ENCODE measurements around the gene HOXD12. TPM values are rescaled to one million over a fixed set of nuclear protein-coding genes. Genes with fewer than 3 reads are reported as not detected.
A peak's percentile ranks its signal among the peaks of the same experiment; 100 is the strongest.

The HOXD12 gene
- total RNA-seq, 1 experiment from 2014 or later = not detected

GRCh38 chr2:176117162-176117822 lies 17.7 kb downstream of the HOXD12 start:
- peaks cover 82% of the 10 kb centered on the region for H3K27me3 Mint-ChIP-seq (ENCODE audit: unreplicated experiment)
- intact Hi-C loops (cut with micrococcal nuclease; ENCODE audit: unreplicated experiment) = no loop called here
- no peaks in the 10 kb centered on the region for H3K4me1 Mint-ChIP-seq (ENCODE audit: low read depth, unreplicated experiment)
- DNase-seq = no peak
- no peak for TF ChIP-seq CTCF (IDR thresholded peaks at IDR 0.05; ENCODE audit: unreplicated experiment)
- no TSS peak for BruUV-seq (replicated peaks)
- CTCF ChIA-PET = no interaction called here
- no peak overlapping the region for H3K27ac Mint-ChIP-seq (ENCODE audit: unreplicated experiment)
- no peaks in the 10 kb centered on the region for H3K9me3 Mint-ChIP-seq (ENCODE audit: low read depth, unreplicated experiment)
- no peak overlapping the region for H3K4me3 Mint-ChIP-seq (ENCODE audit: low read depth, unreplicated experiment)
- H3K36me3 Mint-ChIP-seq (ENCODE audit: insufficient read depth, unreplicated experiment) = no peaks in the 10 kb centered on the region

- BruUV-seq (replicated peaks) = no TSS peak
- intact Hi-C loops (cut with micrococcal nuclease; ENCODE audit: unreplicated experiment) = no loop called here
- Mint-ChIP-seq H3K9me3 (ENCODE audit: low read depth, unreplicated experiment) (no peaks in the 10 kb centered on the region), H3K27me3 (ENCODE audit: unreplicated experiment) (peaks cover 76% of the 10 kb centered on the region), H3K27ac (ENCODE audit: unreplicated experiment) (no peak overlapping the region), H3K4me1 (ENCODE audit: low read depth, unreplicated experiment) (no peaks in the 10 kb centered on the region), H3K4me3 (ENCODE audit: low read depth, unreplicated experiment) (no peak overlapping the region), H3K36me3 (ENCODE audit: insufficient read depth, unreplicated experiment) (no peaks in the 10 kb centered on the region)
- CTCF ChIA-PET = no interaction called here
- TF ChIP-seq CTCF (IDR thresholded peaks at IDR 0.05; ENCODE audit: unreplicated experiment) = no peak
- DNase-seq = no peak
Measured at GRCh38 chr2:176117823-176118371, 18.3 kb downstream of the HOXD12 start.

- no peak for DNase-seq
- Mint-ChIP-seq H3K4me1 (ENCODE audit: low read depth, unreplicated experiment) (no peaks in the 10 kb centered on the region), H3K36me3 (ENCODE audit: insufficient read depth, unreplicated experiment) (no peaks in the 10 kb centered on the region), H3K9me3 (ENCODE audit: low read depth, unreplicated experiment) (no peaks in the 10 kb centered on the region), H3K27me3 (ENCODE audit: unreplicated experiment) (peaks cover 67% of the 10 kb centered on the region), H3K4me3 (ENCODE audit: low read depth, unreplicated experiment) (no peak overlapping the region), H3K27ac (ENCODE audit: unreplicated experiment) (no peak overlapping the region)
- BruUV-seq (replicated peaks) = no TSS peak
- intact Hi-C loops (cut with micrococcal nuclease; ENCODE audit: unreplicated experiment) = no loop called here
- TF ChIP-seq CTCF (IDR thresholded peaks at IDR 0.05; ENCODE audit: unreplicated experiment) = peak; percentile 50
- CTCF ChIA-PET = no interaction called here
Measured at GRCh38 chr2:176118601-176119339, 19.2 kb downstream of the HOXD12 start.

- Mint-ChIP-seq H3K27me3 (ENCODE audit: unreplicated experiment) (peaks cover 50% of the 10 kb centered on the region), H3K27ac (ENCODE audit: unreplicated experiment) (no peak overlapping the region), H3K4me3 (ENCODE audit: low read depth, unreplicated experiment) (no peak overlapping the region), H3K4me1 (ENCODE audit: low read depth, unreplicated experiment) (no peaks in the 10 kb centered on the region), H3K9me3 (ENCODE audit: low read depth, unreplicated experiment) (no peaks in the 10 kb centered on the region), H3K36me3 (ENCODE audit: insufficient read depth, unreplicated experiment) (no peaks in the 10 kb centered on the region)
- intact Hi-C loops (cut with micrococcal nuclease; ENCODE audit: unreplicated experiment) = loop anchor here (10.0 kb wide), 1 partner anchor 1644 kb away; no protein-coding TSS in a partner anchor
- DNase-seq = no peak
- TF ChIP-seq CTCF (IDR thresholded peaks at IDR 0.05; ENCODE audit: unreplicated experiment) = no peak
- BruUV-seq (replicated peaks) = no TSS peak
- CTCF ChIA-PET = interaction anchor here (0.5 to 0.9 kb wide), 2 partner anchors 24 to 684 kb away, joined by 3 to 11 read pairs; no protein-coding TSS in a partner anchor
Measured at GRCh38 chr2:176120364-176121189, 21.0 kb downstream of the HOXD12 start.
